Esophagus muscularis mucosa (tissue), 4 donors: ENCODE measurements around the gene CDHR2. TPM values are rescaled to one million over a fixed set of nuclear protein-coding genes. Genes with fewer than 3 reads are reported as not detected.

Experiments used
- DNase-seq: peaks from one replicate; pipeline ENCODE4 v3.0.0-alpha.2; 2017; ENCODE audit errors: extremely low spot score
- H3K27ac ChIP-seq, 4 donors: fragments of 200-600 bp; sonication (generic); replicated peaks in 1 of 4; 1 replicate in 3 of 4; 2 replicates in 1 of 4; pipeline ENCODE4 v1.5.1; 2016 to 2019; ENCODE audit warnings: mild to moderate bottlenecking in 1 of 4
- H3K27me3 ChIP-seq, 4 donors: fragments of 200-600 bp; sonication (generic); one replicate each; pipeline versions ENCODE4 v1.5.1 to v1.6.0; 2016 to 2019
- H3K36me3 ChIP-seq, 4 donors: fragments of 200-600 bp; sonication (generic); one replicate each; pipeline ENCODE4 v1.5.1; 2016 to 2019
- H3K4me1 ChIP-seq, 4 donors: fragments of 200-600 bp; sonication (generic); one replicate each; pipeline ENCODE4 v1.5.1; 2016 to 2019
- H3K4me3 ChIP-seq, 4 donors: fragments of 200-600 bp; sonication (generic); 1 replicate in 2 of 4; 2 replicates in 2 of 4; pipeline ENCODE4 v1.5.1; 2016 to 2019; ENCODE audit warnings: mild to moderate bottlenecking in 4 of 4, moderate library complexity in 1 of 4
- H3K9me3 ChIP-seq, 4 donors: fragments of 200-600 bp; sonication (generic); 1 replicate in 3 of 4; 2 replicates in 1 of 4; pipeline ENCODE4 v1.5.1; 2016 to 2019
- CTCF ChIP-seq, 3 experiments: fragments of 200-600 bp in 2 of 3; fragments of 450-650 bp in 1 of 3; sonication (generic) in 2 of 3; IDR thresholded peaks; one replicate each; pipeline ENCODE4 v1.5.1; 2017 to 2019; ENCODE audit warnings: antibody characterized with exemption in 3 of 3, mild to moderate bottlenecking in 2 of 3, moderate library complexity in 1 of 3
- EP300 ChIP-seq: sonication (generic); formaldehyde crosslinking; IDR thresholded peaks from one replicate; pipeline ENCODE4 v1.6.1; 2017; ENCODE audit warnings: antibody characterized with exemption
- POLR2A ChIP-seq: fragments of 450-650 bp; IDR thresholded peaks from one replicate; pipeline ENCODE4 v1.6.1; 2017; ENCODE audit warnings: antibody characterized with exemption, moderate library complexity, mild to moderate bottlenecking, low read depth
- POLR2AphosphoS5 ChIP-seq, 2 donors: sonication (generic); formaldehyde crosslinking; IDR thresholded peaks; one replicate each; pipeline ENCODE4 v1.6.1; 2017; ENCODE audit warnings: antibody characterized with exemption in 2 of 2
- WGBS: methylation state at CpG from one replicate; pipeline ENCODE4 v1.1.5; 2018; 5-methylcytosine and 5-hydroxymethylcytosine counted together
- intact Hi-C: fragments of 100-400 bp; cut with DNase I; formaldehyde crosslinking; loops from one replicate; pipeline ENCODE4 v1.15.1; 2023
- total RNA-seq, 4 donors: library from RNA; depleted of rRNA; stranded (reverse); fragments of >200 nt; gene quantifications; one replicate each; pipeline versions ENCODE4 v1.1.0 to v1.2.1, GENCODE V29; 2016

Gene CDHR2
- total RNA-seq, 4 donors from 2014 or later, result 0.92 TPM; not detected in 3

DNA sequence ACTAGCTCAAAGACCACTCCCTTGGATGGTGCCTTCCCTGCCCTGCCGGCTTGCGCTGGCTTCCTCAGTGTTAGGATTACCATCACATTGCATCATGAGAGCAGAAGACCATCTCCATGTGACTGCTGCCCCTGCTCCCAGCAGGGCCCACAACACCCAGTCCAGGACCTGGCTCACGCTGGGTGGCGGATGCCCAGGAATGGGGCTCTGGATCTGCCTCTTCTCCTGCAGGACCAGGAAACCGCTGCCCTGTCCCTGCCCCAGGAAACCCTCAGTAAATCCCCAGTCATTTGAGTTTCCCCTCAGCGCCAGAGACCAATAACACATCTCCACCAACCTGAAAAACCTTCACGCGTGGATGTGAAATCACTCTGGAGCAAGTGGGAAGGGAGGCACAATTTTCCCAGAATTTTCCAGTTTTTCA is 8.7 kb upstream of the CDHR2 start:
- 79% methylated on average over 7 of the region's 8 CpGs for WGBS
- DNase-seq, result no peak
- Histone ChIP-seq H3K9me3 (no peaks in the 10 kb centered on the region), H3K27ac (no peak overlapping the region), H3K36me3 (no peaks in the 10 kb centered on the region), H3K4me1 (peaks cover 31 to 62% (median 60%) of the 10 kb centered on the region in 4 donors), H3K27me3 (no peaks in the 10 kb centered on the region), H3K4me3 (no peak overlapping the region)
- no peak for TF ChIP-seq POLR2AphosphoS5 (IDR thresholded peaks at IDR 0.05)
- intact Hi-C loops, result loop anchor here (5.0 to 10.0 kb wide), 3 partner anchors 93 to 126 kb away; partner anchors contain the start of genes CLTB, FAF2 and TSPAN17

DNA sequence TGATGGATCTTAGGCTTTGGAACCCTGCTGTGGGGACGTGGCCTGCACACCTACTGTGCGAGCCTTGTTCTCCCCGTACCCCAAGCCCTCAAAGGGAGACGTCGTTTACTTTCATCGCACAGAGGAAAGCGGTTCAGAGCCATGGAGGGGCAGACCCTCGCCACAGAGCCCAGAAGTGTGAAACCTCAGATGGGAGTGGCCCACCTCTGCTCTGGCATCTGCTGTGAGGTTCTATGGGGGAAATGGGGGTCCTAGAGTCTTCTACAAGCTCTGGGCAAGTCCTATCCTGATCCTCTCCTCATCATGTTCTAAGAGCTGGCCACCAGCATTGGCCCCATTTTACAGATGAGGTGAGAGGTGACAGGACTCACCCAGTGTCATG is 8.2 kb upstream of the CDHR2 start:
- no peaks in the 10 kb centered on the region for H3K36me3 ChIP-seq
- WGBS, result 94% methylated on average over 8 of the region's 8 CpGs
- H3K27ac ChIP-seq, result peak overlapping the region; percentile 90 to 93 (median 90)
- H3K9me3 ChIP-seq, result no peaks in the 10 kb centered on the region
- intact Hi-C loops, result loop anchor here (5.0 to 10.0 kb wide), 3 partner anchors 94 to 126 kb away; partner anchors contain the start of genes CLTB, FAF2 and TSPAN17
- H3K4me1 ChIP-seq, result peaks cover 26 to 61% (median 57%) of the 10 kb centered on the region in 4 donors
- H3K4me3 ChIP-seq, result no peak overlapping the region
- TF ChIP-seq CTCF (IDR thresholded peaks at IDR 0.05) (no peak), POLR2AphosphoS5 (IDR thresholded peaks at IDR 0.05) (no peak), POLR2A (no peak), EP300 (no peak)
- no peaks in the 10 kb centered on the region for H3K27me3 ChIP-seq
- DNase-seq, result no peak

DNA sequence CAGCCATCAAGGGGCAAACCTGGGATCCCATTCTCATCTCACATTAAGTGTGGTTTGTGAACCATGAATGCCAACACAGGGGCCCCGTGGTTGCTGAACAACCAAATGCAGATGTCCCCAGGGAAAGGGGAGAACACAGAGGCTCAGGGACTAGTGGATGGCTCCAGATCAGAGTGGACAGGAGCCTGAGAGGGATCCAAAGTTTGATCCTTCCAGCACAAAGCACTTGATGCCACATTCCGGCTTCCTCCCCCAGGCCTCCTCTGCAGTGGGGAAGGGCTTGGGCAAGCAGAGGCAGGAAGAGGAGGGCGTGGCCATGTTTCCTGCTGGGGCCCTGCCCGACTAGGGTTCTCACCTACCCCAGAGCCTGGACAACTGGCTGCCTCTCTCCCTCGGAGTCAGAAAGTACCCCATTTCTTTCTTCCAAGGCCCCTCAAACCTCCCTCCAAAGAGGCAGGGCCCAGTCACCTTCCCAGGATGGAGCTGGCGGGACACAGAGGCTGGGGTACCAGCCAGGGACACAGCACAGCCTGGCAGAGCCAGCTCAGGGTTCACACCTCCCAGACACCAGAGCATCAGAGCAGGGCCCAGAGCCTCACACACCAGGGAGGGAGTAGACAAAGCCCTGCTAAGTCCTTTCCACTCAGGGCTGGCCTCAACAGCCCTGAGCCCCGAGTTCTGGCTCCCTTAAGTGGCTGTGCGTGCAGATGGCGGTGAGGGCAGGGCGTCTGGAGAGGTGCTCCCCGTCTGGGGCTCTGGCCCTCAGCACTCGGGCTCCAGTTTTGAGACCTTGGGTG is 7.6 kb upstream of the CDHR2 start:
- no peak for DNase-seq
- peaks cover 26 to 56% (median 52%) of the 10 kb centered on the region in 4 donors for H3K4me1 ChIP-seq
- H3K36me3 ChIP-seq, result no peaks in the 10 kb centered on the region
- intact Hi-C loops, result loop anchor here (5.0 to 10.0 kb wide), 3 partner anchors 94 to 127 kb away; partner anchors contain the start of genes CLTB, FAF2 and TSPAN17
- H3K27ac ChIP-seq, result peak overlapping the region; percentile 90 to 93 (median 90)
- peak overlapping the region in 1 of 4 donors; percentile 84 for H3K4me3 ChIP-seq
- no peaks in the 10 kb centered on the region for H3K27me3 ChIP-seq
- 48% methylated on average over 8 of the region's 12 CpGs for WGBS
- H3K9me3 ChIP-seq, result no peaks in the 10 kb centered on the region
- TF ChIP-seq POLR2A, result no peak
- peak; percentile 16 to 20 for TF ChIP-seq POLR2AphosphoS5 (IDR thresholded peaks at IDR 0.05)

- H3K27ac ChIP-seq, result peak overlapping the region; percentile 90 to 93 (median 90)
- 48% methylated on average over 11 of the region's 16 CpGs for WGBS
- TF ChIP-seq CTCF (IDR thresholded peaks at IDR 0.05) (no peak), POLR2AphosphoS5 (IDR thresholded peaks at IDR 0.05) (no peak), POLR2A (no peak), EP300 (no peak)
- H3K27me3 ChIP-seq, result no peaks in the 10 kb centered on the region
- peak overlapping the region; percentile 71 to 84 (median 80) for H3K4me3 ChIP-seq
- peaks cover 26 to 57% (median 53%) of the 10 kb centered on the region in 4 donors for H3K4me1 ChIP-seq
- intact Hi-C loops, result loop anchor here (5.0 to 10.0 kb wide), 3 partner anchors 95 to 127 kb away; partner anchors contain the start of genes CLTB, FAF2 and TSPAN17
- H3K36me3 ChIP-seq, result no peaks in the 10 kb centered on the region
- no peaks in the 10 kb centered on the region for H3K9me3 ChIP-seq
- no peak for DNase-seq
Observed at GRCh38 chr5:176542135-176542595, 7.0 kb upstream of the CDHR2 start.

- 7% methylated on average over 2 of the region's 110 CpGs for WGBS
- Histone ChIP-seq H3K4me1 (peaks cover 26 to 63% (median 59%) of the 10 kb centered on the region in 4 donors), H3K4me3 (peak overlapping the region; percentile 71 to 84 (median 80)), H3K36me3 (no peaks in the 10 kb centered on the region), H3K9me3 (no peaks in the 10 kb centered on the region), H3K27me3 (no peaks in the 10 kb centered on the region), H3K27ac (peak overlapping the region; percentile 90 to 93 (median 90))
- DNase-seq, result no peak
- intact Hi-C loops, result loop anchor here (5.0 to 10.0 kb wide), 3 partner anchors 96 to 128 kb away; partner anchors contain the start of genes CLTB, FAF2 and TSPAN17
- TF ChIP-seq EP300 (no peak), POLR2A (no peak), CTCF (IDR thresholded peaks at IDR 0.05) (peak in 2 of 3 experiments; percentile 9 to 26)
Observed at GRCh38 chr5:176542596-176543427, 6.3 kb upstream of the CDHR2 start.
